ENCODE results near the gene CBX4.

The CBX4 gene

GRCh38 chr17:79838522-79839274 lies 542 bp downstream of the CBX4 start (continued):
- TF ChIP-seq, protein P1, sequence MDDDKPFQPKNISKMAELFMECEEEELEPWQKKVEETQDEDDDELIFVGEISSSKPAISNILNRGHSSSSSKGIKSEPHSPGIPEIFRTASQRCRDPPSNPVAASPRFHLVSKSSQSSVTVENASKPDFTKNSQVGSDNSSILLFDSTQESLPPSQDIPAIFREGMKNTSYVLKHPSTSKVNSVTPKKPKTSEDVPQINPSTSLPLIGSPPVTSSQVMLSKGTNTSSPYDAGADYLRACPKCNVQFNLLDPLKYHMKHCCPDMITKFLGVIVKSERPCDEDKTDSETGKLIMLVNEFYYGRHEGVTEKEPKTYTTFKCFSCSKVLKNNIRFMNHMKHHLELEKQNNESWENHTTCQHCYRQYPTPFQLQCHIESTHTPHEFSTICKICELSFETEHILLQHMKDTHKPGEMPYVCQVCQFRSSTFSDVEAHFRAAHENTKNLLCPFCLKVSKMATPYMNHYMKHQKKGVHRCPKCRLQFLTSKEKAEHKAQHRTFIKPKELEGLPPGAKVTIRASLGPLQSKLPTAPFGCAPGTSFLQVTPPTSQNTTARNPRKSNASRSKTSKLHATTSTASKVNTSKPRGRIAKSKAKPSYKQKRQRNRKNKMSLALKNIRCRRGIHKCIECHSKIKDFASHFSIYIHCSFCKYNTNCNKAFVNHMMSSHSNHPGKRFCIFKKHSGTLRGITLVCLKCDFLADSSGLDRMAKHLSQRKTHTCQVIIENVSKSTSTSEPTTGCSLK (tag by site-specific recombination; IDR thresholded peaks at IDR 0.05): no peak
- no peak for TF ChIP-seq KLF9 (tag by site-specific recombination; IDR thresholded peaks at IDR 0.05; ENCODE audit: low read depth)
- TF ChIP-seq RBAK (tag by site-specific recombination; IDR thresholded peaks at IDR 0.05): no peak
- no peak for TF ChIP-seq ZBTB7A (tag by site-specific recombination; IDR thresholded peaks at IDR 0.05; ENCODE audit: low read depth)
- TF ChIP-seq ZNF549 (tag by site-specific recombination; IDR thresholded peaks at IDR 0.05): no peak
- TF ChIP-seq KLF10 (tag by site-specific recombination; IDR thresholded peaks at IDR 0.05): no peak
- no peak for TF ChIP-seq ZNF571 (tag by site-specific recombination; IDR thresholded peaks at IDR 0.05)
- no peak for TF ChIP-seq ZNF138 (tag by site-specific recombination; IDR thresholded peaks at IDR 0.05; ENCODE audit: borderline replicate concordance)
- TF ChIP-seq PRDM1 (tag by site-specific recombination; IDR thresholded peaks at IDR 0.05): no peak
- TF ChIP-seq ZNF654 (tag by site-specific recombination; IDR thresholded peaks at IDR 0.05; ENCODE audit: low read depth): no peak
- TF ChIP-seq, protein P2, sequence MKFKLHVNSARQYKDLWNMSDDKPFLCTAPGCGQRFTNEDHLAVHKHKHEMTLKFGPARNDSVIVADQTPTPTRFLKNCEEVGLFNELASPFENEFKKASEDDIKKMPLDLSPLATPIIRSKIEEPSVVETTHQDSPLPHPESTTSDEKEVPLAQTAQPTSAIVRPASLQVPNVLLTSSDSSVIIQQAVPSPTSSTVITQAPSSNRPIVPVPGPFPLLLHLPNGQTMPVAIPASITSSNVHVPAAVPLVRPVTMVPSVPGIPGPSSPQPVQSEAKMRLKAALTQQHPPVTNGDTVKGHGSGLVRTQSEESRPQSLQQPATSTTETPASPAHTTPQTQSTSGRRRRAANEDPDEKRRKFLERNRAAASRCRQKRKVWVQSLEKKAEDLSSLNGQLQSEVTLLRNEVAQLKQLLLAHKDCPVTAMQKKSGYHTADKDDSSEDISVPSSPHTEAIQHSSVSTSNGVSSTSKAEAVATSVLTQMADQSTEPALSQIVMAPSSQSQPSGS (tag by site-specific recombination; IDR thresholded peaks at IDR 0.05; ENCODE audit: low read depth): no peak
- TF ChIP-seq ZNF529 (tag by site-specific recombination; IDR thresholded peaks at IDR 0.05; ENCODE audit: insufficient replicate concordance): no peak
- TF ChIP-seq ZNF37A (tag by site-specific recombination; IDR thresholded peaks at IDR 0.05): no peak
- TF ChIP-seq ZNF768 (tag by site-specific recombination; IDR thresholded peaks at IDR 0.05): no peak
- TF ChIP-seq ZSCAN23 (tag by site-specific recombination; IDR thresholded peaks at IDR 0.05): no peak
- TF ChIP-seq ZNF155 (tag by site-specific recombination; IDR thresholded peaks at IDR 0.05): no peak
- TF ChIP-seq YY1 (tag by site-specific recombination; IDR thresholded peaks at IDR 0.05): peak; percentile 75
- TF ChIP-seq, protein P3, sequence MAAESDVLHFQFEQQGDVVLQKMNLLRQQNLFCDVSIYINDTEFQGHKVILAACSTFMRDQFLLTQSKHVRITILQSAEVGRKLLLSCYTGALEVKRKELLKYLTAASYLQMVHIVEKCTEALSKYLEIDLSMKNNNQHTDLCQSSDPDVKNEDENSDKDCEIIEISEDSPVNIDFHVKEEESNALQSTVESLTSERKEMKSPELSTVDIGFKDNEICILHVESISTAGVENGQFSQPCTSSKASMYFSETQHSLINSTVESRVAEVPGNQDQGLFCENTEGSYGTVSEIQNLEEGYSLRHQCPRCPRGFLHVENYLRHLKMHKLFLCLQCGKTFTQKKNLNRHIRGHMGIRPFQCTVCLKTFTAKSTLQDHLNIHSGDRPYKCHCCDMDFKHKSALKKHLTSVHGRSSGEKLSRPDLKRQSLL (tag by site-specific recombination; IDR thresholded peaks at IDR 0.05): no peak
- TF ChIP-seq ZFP37 (tag by site-specific recombination; IDR thresholded peaks at IDR 0.05): no peak
- TF ChIP-seq GLI4 (tag by site-specific recombination; IDR thresholded peaks at IDR 0.05): no peak
- no peak for TF ChIP-seq ZNF423 (tag by site-specific recombination; IDR thresholded peaks at IDR 0.05)
- no peak for TF ChIP-seq ZNF501 (tag by site-specific recombination; IDR thresholded peaks at IDR 0.05)
- TF ChIP-seq ZNF114 (tag by site-specific recombination; IDR thresholded peaks at IDR 0.05): no peak
- TF ChIP-seq, protein P4, sequence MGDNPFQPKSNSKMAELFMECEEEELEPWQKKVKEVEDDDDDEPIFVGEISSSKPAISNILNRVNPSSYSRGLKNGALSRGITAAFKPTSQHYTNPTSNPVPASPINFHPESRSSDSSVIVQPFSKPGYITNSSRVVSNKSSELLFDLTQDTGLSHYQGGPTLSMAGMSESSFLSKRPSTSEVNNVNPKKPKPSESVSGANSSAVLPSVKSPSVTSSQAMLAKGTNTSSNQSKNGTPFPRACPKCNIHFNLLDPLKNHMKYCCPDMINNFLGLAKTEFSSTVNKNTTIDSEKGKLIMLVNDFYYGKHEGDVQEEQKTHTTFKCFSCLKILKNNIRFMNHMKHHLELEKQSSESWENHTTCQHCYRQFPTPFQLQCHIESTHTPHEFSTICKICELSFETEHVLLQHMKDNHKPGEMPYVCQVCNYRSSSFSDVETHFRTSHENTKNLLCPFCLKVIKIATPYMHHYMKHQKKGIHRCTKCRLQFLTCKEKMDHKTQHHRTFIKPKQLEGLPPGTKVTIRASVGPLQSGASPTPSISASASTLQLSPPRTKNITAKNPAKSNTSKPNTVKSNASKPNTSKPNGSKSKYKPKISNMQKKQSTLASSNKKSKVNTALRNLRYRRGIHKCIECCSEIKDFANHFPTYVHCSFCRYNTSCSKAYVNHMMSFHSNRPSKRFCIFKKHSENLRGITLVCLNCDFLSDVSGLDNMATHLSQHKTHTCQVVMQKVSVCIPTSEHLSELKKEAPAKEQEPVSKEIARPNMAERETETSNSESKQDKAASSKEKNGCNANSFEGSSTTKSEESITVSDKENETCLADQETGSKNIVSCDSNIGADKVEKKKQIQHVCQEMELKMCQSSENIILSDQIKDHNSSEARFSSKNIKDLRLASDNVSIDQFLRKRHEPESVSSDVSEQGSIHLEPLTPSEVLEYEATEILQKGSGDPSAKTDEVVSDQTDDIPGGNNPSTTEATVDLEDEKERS (tag by site-specific recombination; IDR thresholded peaks at IDR 0.05): no peak
- no peak for TF ChIP-seq ZFP69B (tag by site-specific recombination; IDR thresholded peaks at IDR 0.05)
- TF ChIP-seq ZNF623 (tag by site-specific recombination; IDR thresholded peaks at IDR 0.05): no peak
- no peak for TF ChIP-seq SCRT1 (tag by site-specific recombination; IDR thresholded peaks at IDR 0.05; ENCODE audit: borderline replicate concordance)
- TF ChIP-seq ZNF433 (tag by site-specific recombination; IDR thresholded peaks at IDR 0.05; ENCODE audit: low read depth): no peak
- no peak for TF ChIP-seq ZSCAN16 (tag by site-specific recombination; IDR thresholded peaks at IDR 0.05)
